ENCODE measurements around the gene ARPC4.

GRCh38 chr3:9809239-9809614, 16.3 kb downstream of the ARPC4 start:
- TF ChIP-seq POLR2A (IDR thresholded peaks at IDR 0.05; ENCODE audit: low read depth, low read length): no peak; the same call in 1 of the 2 replicates
- TF ChIP-seq CHD2 (IDR thresholded peaks at IDR 0.05; ENCODE audit: borderline replicate concordance, low read depth, low read length): no peak
- TF ChIP-seq TAF1 (IDR thresholded peaks at IDR 0.05; ENCODE audit: borderline replicate concordance, low read depth, low read length): no peak
- TF ChIP-seq MYC (IDR thresholded peaks at IDR 0.05; ENCODE audit: insufficient read depth, insufficient read length, insufficient replicate concordance, low read length, severe bottlenecking): no peak
- TF ChIP-seq POLR2AphosphoS5 (IDR thresholded peaks at IDR 0.05; ENCODE audit: low read length): no peak
- no peak for TF ChIP-seq CTCF (IDR thresholded peaks at IDR 0.05 in 2 of 3, conservative IDR thresholded peaks at IDR 0.05 in 1 of 3; ENCODE audit: control insufficient read depth in 2 of 3, extremely low read depth in 1 of 3, insufficient read depth in 1 of 3, low read depth in 3 of 3, low read length in 3 of 3)
